ENCODE data around the gene OR2A1. TPM values are rescaled to one million over a fixed set of nuclear protein-coding genes. Genes with fewer than 3 reads are reported as not detected.
"Not testable (repeated sequence)": the region's sequence is repeated elsewhere in the genome, so short reads cannot be mapped to it uniquely, and the experiment has no call there.

Gene OR2A1
- total RNA-seq, 2 experiments from 2014 or later, result 0.06 to 0.17 TPM

DNA sequence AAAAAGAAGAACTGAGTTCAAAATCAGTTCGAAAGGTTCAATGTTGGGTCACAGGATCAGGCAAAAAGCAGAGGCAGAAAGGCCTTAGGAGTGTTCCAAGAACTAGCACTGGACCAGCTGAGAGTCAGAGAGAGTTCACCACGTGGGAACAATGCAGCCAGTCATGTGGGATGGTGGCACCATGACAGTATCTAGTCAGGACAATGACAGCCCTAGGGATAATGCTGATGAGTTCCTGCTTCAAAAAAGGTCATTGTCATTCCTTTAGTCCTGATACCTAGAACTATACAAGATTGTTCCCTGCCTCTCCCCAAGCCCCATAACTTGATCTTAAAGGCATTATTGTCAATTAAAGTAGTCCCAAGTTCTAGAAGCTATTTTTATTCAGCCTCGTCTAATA is 39.4 kb downstream of the OR2A1 start:
- H3K4me1 Mint-ChIP-seq; CTCF ChIA-PET; H3K36me3 Mint-ChIP-seq (ENCODE audit: low read depth); H3K9me3 Mint-ChIP-seq; DNase-seq; H3K4me3 Mint-ChIP-seq; H3K27me3 Mint-ChIP-seq; POLR2A ChIA-PET; H3K27ac Mint-ChIP-seq: not testable (repeated sequence)

DNA sequence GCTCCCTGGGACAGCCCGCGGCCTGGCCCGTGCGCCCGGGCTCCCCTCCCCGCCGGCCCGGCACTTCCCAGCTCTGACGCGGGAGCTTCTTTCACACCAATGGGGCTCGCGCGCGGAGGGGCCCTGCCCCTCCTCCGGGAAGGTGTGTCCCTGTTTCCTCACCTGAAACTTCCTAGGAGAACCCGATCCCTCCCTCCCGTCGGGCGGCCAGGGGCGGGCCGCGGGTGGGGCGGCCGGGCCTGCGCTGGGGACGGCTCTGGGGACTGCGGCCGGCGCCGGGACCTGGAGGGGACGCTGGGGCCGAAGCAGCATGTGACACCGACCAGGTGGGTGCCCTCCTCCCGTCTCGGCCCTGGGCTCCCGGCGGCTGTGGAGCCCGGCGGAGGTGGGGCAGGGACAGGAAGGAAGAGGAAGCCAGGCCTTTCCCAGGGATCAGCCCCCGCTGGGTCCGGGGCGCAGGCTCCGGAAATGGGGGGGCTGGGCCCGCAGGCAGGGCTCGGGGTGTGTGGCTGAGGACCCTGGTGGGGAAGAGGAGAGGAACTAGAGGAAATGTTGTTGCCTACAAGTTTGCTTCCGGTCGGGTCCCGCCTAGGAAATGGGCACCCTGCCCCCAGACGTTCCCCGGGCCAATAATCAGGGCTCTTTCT is 43.1 kb downstream of the OR2A1 start, which contains the start of gene ARHGEF5:
Gene ARHGEF5, plus strand, starts transcription at position 227 of the 647 bp plus-strand sequence. CDS start 7,268 bp downstream, outside the sequence.
- H3K27me3 Mint-ChIP-seq; H3K4me1 Mint-ChIP-seq; POLR2A ChIA-PET; H3K9me3 Mint-ChIP-seq; DNase-seq; CTCF ChIA-PET; H3K36me3 Mint-ChIP-seq (ENCODE audit: low read depth): not testable (repeated sequence)
- Mint-ChIP-seq H3K27ac (peak within 1 kb of the TSS; percentile 91), H3K4me3 (peak within 1 kb of the TSS; percentile 82)

DNA sequence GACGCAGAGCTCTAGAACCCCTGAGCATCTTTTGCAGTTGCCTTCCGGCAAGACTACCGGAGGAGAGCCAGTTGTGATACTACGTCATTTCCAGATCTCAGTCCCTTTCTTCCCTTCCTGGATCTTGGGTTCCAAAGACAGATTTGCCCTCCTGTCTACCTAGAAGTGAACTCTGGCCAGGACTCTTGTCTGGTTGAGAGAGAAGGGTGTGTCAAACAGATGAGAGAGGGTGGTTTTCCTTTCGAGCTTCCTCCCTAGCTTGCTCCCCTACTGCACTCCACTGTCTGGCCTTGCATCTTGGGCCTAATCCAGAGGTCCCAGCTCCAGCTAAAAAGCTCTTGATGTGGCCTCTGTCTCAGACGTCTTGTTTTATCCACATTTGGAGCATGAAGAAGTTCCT is 44.0 kb downstream of the OR2A1 start:
- H3K4me3 Mint-ChIP-seq; H3K4me1 Mint-ChIP-seq; CTCF ChIA-PET; H3K9me3 Mint-ChIP-seq; DNase-seq; POLR2A ChIA-PET; H3K36me3 Mint-ChIP-seq (ENCODE audit: low read depth); H3K27ac Mint-ChIP-seq; H3K27me3 Mint-ChIP-seq: not testable (repeated sequence)

DNA sequence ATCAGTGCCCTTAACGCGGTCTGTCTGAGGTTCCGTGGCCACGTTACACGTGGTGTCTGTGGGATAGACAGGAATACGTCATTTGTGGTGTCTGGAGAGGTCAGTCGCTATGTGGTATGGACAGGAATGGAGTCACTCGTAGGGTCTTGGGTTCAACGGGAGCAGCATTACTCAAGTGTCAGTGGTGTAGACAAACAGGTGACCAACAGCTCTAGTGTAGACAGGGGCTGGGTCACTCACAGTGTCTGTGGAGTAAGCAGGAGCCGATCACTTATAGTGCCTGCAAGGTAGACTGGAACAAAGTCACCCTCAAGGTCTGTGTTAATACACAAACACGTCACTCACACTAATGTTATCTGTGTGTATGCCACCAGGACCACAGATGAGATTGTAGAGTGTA is 44.6 kb downstream of the OR2A1 start:
- H3K27ac Mint-ChIP-seq; POLR2A ChIA-PET; H3K9me3 Mint-ChIP-seq; DNase-seq; CTCF ChIA-PET; H3K4me1 Mint-ChIP-seq; H3K4me3 Mint-ChIP-seq; H3K36me3 Mint-ChIP-seq (ENCODE audit: low read depth); H3K27me3 Mint-ChIP-seq: not testable (repeated sequence)

DNA sequence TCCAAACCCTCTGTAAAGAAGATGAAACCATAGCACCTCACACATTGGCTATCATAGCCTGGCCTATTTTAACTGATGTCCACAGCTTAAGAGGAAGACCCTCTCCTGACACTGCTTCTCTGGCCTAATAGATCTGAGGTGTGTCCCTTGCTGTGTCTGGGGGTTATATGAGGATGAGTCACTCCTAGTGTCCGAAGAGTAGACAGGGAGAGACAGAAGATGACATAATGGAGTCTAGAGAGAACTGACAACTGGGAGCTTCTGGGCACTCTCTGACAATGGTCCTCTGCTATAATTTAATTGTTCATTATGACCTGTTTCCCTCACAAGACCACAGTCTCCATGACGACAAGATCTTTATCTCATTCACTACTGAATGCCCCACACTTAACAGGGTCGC is 49.8 kb downstream of the OR2A1 start:
- H3K36me3 Mint-ChIP-seq (ENCODE audit: low read depth); DNase-seq; H3K4me3 Mint-ChIP-seq; POLR2A ChIA-PET; H3K4me1 Mint-ChIP-seq; H3K9me3 Mint-ChIP-seq; H3K27ac Mint-ChIP-seq; H3K27me3 Mint-ChIP-seq; CTCF ChIA-PET: not testable (repeated sequence)

DNA sequence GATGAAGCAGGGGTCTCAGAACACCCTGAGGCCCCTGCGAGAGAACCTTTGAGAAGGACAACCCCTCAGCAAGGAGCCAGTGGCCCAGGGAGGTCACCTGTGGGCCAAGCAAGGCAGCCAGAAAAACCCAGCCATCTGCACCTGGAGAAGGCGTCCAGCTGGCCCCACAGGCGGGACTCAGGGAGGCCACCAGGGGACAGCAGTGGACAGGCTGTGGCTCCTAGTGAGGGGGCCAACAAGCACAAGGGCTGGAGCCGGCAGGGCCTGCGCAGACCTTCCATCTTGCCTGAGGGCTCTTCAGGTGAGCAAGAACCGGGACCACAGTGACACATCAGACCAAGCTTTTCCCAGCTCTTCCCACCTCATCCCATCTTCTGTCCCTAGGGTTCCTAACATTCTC is 53.3 kb downstream of the OR2A1 start:
- H3K4me1 Mint-ChIP-seq; H3K27ac Mint-ChIP-seq; CTCF ChIA-PET; DNase-seq; H3K4me3 Mint-ChIP-seq; H3K36me3 Mint-ChIP-seq (ENCODE audit: low read depth); POLR2A ChIA-PET; H3K9me3 Mint-ChIP-seq; H3K27me3 Mint-ChIP-seq: not testable (repeated sequence)

DNA sequence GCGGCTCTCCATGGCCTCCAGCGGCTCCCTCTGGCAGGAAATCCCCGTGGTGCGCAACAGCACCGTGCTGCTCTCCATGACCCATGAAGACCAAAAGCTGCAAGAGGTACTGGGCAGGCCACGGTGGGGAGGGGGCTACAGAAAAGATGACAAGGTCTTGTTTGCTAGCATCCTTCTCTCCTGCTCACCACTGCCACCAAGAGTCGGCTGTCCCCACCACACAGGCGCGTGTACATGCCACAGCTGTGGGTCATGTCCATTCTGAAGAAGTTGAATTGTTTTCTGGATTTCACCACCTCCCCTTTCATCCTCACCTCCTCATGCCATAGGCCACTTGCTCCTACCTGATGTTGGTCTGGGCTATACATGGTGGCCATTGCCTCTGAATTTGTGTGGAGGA is 55.0 kb downstream of the OR2A1 start:
- H3K4me3 Mint-ChIP-seq; H3K36me3 Mint-ChIP-seq (ENCODE audit: low read depth); H3K4me1 Mint-ChIP-seq; POLR2A ChIA-PET; H3K27me3 Mint-ChIP-seq; H3K9me3 Mint-ChIP-seq; H3K27ac Mint-ChIP-seq; DNase-seq; CTCF ChIA-PET: not testable (repeated sequence)

DNA sequence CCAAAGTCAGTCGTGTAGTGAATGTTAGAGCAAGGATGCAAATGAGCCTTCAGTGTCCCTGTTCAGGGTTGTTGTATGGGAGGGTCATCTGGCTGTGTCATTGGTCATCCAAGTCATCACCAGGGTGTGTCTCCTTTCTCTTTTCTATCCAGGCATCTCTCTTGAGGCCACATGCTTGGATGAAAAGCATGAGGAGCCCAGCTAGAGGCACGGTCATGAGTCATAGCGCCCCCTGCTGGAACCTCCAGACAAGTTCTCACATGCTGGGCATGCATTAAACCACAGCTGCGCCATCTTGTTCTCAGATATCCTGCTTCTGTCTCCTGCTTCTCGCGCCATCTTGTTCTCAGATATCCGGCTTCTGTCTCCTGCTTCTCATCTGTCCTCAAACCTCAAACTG is 57.0 kb downstream of the OR2A1 start:
- CTCF ChIA-PET; DNase-seq; POLR2A ChIA-PET; H3K27ac Mint-ChIP-seq; H3K27me3 Mint-ChIP-seq; H3K4me1 Mint-ChIP-seq; H3K4me3 Mint-ChIP-seq; H3K9me3 Mint-ChIP-seq; H3K36me3 Mint-ChIP-seq (ENCODE audit: low read depth): not testable (repeated sequence)

Other genes starting within 250 kb of the OR2A1 start
- gene OR2A25, start 242.6 kb upstream of the OR2A1 start, total RNA-seq, result not detected
- not detected for gene OR2A12, start 226.1 kb upstream of the OR2A1 start, total RNA-seq
- gene OR2A2, start 202.8 kb upstream of the OR2A1 start, total RNA-seq, result not detected
- not detected for gene OR2A14, start 189.2 kb upstream of the OR2A1 start, total RNA-seq
- gene CTAGE4, start 129.0 kb upstream of the OR2A1 start, total RNA-seq, result 1 to 10 TPM; 1.4 to 1.8 TPM
- 1 to 10 TPM; 4.2 TPM for gene ARHGEF35, start 116.6 kb upstream of the OR2A1 start, total RNA-seq
- under 1 TPM in 1 of 2 experiments, not detected in 1; 0.04 TPM for gene OR2A42, start 72.8 kb upstream of the OR2A1 start, total RNA-seq
- 1 to 10 TPM; 3.5 to 4.8 TPM for gene OR2A7, start 47.6 kb upstream of the OR2A1 start, total RNA-seq
- 1 to 10 TPM in 1 of 2 experiments, under 1 TPM in 1; 0.97 to 1.6 TPM for gene CTAGE8, start 43.1 kb upstream of the OR2A1 start, total RNA-seq
- 10 to 100 TPM; 11.0 to 13.1 TPM for gene ARHGEF5, start 43.0 kb downstream of the OR2A1 start, total RNA-seq
- not detected for gene NOBOX, start 91.3 kb downstream of the OR2A1 start, total RNA-seq